Measurements from ENCODE around the gene F13A1.

The F13A1 gene

DNA sequence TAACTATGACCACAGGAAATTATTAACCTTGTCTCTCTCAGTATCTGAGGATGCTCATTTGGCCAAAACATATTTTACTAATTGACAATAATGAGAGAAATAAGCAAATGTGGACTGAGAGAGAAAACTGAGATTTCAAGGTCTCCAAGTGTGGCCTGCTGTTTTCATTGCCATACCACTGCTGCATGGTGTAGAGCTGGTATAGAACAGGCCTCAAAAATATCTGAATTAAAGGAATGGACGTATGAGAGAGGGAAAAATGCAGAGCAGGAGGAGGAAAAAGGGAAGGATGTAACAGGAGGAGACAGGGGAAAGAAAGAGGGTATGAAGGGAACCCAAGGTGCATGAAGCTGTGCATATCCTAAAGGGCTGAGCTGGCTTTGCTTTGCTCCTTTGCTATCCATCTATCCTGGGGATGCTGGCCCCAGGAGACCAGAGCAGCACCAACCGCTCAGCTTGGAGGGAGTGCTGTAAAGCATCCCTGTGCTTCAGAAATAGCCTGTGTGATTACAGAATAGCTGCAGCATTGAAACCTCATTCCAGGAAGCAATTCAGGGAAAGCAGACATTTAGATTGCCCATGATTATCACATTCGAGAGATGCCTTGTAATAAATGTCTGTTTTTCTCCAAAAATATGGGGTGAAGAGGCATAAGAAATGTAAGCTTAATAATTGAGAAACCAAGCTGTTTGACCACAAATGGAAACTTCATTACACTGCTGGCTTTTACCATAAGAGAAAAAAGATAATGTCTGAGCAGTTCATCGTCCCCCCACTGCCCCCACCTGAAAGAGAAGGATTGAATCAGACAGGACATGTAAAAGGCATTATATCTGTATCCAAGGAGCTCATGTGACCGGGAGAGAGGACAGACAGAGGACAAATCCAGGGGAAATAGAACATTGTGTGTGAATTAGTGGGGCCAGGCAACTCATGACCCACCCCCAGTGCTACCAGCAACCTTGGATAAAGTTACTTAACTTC is 80.6 kb downstream of the F13A1 start:
- no peak for DNase-seq

DNA sequence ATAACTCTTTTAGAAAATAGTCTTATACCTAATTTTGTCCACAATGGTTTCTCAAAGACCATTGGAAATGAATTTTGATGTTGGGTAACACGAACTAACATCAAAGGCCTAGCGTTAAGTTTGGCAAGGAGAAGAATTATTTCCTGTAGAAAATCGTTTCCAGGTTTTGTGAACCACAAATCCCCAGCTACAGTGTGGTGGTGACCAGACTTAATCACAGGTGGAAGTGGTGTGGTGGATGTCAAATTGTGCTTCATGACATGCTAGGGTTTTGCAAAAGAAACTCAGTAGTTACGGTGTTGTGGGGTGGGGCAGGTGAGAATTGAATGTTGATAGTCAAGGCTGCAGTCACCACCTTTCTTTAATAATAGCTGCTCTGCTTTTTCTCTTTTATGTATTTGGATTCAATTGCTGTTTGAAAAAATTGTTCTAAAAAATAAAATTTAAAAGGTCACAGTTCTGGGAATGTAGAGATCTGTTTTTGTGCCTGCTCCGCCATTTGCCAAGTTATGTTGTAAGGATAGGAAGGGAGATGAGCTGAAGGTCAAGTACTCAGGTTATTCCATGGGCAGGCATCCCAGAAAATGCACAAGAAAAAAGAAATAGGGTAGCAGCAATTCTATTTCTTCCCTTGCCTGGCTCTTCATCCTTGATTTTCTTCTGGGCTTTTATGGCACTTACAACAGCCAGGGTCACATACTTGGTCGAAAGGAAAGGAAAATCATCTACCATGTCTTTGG is 83.6 kb downstream of the F13A1 start:
- DNase-seq: no peak

DNA sequence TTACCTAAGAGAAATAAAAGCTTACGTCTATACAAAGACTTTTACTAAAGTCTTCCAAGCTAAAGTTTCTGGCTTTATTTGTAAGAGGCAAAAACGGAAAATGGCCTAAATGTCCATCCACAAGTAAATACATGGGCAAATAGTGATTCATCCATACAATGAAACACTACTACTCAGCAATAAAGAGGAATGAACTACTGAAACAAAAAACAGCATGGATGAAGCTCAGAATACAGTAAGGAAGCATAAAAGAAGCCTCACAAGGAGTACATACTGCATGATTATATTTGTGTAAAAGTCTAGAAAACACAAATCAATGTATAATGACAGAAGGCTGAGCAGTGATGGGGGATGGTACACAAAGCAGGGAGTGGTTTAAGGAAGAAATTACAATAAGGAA is 84.7 kb downstream of the F13A1 start:
- no peak for DNase-seq

DNA sequence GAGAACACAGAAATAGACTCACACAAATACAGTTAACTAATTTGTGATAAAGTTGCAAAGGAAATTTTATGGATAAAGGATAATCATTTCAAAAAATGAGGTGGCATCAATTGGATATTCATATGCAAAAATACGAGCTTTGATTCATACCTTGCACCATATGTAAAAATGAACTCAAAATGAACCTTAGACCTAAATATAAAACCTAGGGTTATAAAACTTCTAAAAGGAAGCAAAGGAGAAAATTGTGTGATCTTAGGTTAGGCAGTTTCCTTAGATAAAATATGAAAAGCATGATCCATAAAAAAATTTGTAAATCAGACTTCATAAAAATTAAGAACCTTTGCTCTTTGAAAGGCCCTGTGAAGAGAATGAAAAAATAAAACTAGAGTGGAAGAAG is 85.5 kb downstream of the F13A1 start:
- no peak for DNase-seq

DNA sequence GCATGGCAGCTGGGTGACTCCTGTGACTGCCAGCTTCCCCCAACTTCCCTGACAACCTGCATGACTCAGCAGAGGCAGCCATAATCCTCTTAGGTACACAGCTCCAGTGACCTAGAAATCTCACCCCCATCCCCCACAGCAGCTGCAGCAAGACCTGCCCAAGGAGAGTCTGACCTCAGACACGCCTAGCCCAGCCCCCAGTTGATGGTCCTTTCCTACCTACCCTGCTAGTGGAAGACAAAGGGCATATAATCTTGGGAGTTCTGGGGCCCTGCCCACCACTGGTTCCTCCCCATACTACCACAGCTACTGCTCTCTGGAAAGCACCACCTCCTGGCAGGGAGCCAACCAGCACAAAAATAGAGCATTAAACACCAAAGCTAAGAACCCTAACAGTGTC is 90.2 kb downstream of the F13A1 start:
- no peak for DNase-seq

DNA sequence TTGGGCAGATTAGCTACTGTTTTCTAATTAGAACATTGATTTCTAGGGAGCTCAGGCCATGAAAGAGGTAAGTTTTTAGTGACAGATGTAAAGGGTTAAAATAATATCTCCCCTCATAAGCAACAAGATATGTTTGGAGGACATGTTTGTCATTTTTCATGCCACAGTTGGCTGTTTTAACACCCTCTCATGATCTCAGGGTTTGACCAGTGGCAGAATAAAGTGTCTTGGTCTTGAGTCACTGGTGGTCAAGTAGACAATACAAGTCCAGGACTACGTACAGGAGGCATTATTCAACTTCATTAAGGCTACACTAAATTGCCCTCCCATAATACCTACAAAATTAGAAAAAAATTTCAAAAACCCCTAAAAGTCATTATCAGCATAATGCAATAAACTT is 92.6 kb downstream of the F13A1 start:
- DNase-seq: no peak

DNA sequence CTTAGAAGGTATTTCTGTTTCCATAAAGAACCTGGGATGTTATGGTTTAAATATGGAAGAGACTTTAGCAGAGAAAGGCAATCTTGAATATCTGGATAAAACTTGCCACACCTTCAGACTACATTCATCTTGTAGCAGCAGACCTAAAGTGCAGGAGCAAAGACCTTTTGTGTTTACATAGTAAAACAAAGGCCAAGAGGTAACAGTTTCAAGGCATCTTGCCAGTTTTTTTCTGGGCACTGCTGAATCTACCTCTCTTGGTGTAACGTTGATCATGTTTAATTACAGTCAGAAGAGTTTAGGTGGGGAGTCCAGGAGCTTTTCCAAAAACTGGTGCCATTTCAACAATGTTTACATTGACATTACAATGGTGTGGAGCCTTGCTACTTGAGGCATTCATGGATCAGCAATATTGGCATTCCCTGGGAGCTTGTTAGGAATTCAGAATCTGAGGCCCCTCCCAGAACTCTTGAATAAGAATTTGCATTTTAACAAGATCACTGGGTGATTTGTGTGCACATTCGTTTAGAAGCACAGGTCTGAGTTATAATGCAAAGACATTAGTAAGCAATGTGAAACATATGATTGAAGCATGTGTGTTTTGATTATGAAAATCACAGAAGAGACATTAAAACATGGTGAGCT is 94.5 kb downstream of the F13A1 start:
- DNase-seq: no peak

DNA sequence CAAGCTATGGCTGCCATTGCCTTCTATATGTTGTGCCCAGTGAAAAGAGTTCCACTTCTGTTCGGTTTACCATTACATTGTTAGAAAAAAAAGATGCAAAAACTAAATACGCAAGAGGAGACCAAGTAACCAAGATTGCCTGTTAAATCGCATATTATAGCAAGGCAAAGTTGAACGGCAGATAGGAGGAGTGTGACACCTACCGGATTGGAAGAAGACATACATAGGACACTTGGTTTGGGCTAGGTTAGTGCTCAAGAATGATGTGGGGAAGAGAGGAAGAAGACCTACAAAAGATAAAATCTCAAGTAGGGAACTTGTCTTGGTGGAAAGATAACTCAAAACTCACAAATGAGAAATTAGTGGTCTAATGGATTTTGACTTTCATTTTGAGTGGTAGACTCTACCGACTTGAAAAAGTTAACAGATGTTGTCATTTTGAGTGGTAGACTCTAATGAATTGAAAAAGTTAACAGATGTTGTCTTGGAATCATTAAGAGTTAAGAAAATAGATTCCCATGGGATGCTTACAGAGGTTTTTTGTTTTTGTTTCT is 95.5 kb downstream of the F13A1 start:
- DNase-seq: no peak

DNA sequence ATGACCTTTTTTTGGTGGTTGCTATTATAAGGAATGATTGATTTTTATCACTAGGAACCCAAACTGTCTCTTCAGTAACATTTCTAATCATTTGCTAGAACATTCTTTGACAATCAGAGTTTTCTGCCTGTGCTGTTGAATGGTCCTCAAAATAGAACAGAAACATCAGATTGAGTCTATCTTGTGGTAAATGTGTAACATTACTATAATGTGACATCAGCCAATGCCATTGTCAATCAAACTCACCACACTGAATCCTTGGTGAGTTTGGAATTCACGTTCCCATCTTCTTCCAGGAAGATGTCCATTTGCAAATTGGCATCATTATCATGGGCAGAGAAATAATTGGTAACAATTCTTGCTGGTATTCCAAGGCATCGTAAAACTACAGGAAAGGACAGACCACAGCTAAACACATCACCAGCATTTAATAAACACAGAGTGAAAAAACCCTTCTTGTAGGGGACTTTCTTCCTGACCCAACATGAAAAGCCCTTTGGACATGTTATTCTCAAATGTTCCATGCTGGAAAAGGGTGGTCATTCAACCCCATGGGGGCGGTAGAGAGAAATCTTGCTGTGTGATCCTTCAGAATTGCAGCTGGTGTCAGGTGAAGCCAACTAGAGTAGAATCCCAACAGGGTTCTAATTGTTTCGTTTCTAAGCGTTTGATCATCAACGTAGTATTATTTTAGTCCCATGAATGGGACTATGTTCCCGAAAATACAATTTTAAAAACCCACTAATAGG is 98.5 kb downstream of the F13A1 start:
- DNase-seq: peak; percentile 16

DNA sequence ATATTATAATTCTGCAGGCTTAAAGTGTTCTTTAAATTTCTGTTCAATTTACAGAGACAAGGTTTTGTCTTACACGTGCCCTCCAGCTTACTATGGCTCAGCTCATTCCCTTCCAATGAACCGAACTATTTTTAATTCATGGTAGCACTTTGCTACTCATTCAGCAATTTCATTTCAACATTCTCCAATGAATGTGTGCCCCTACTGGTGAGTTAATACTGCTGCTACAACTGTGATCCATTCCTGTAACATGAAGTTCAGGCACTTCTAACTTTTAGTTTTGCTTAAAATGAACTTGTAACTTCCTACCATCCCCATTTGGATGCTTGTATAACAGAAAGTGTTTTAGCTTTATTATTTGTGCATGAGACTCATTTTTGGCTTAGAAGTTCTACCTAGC is 99.7 kb downstream of the F13A1 start:
- DNase-seq: no peak

DNA sequence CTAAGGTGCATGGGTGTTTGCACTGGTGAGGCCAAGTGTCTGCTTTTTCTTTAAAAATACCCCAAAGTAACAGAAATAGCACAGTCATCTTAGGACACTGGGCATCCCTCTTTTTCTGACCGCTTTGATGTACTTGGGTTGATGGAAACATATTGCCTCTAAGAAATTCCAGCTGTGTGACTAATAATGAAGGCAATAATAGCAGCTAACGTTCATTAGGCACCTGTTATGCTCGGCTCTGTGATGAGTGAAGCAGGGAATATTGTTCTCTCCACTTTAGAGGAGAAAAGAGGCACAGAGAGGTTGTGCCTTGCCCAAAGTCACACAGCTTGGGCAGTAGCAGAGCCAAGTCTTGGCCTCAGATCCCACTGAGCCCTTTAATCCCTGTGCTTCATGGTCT is 100.7 kb downstream of the F13A1 start:
- no peak for DNase-seq

DNA sequence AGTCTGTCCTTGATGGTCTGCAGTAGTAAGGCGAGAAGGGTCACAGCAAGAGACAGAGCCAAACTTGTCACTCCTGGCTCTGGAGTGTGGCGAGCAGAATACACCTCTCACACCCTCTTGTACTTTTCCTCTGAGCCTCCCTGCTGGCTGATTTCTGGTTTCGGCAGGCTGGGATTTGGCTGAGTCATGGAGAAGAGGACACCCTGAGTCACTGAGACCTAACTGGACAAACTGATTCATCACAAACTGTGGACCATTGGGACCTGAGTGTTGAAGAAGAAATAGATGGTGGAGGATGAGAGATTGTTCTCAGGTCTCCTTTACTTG is 101.7 kb downstream of the F13A1 start:
- DNase-seq: peak; percentile 55

DNA sequence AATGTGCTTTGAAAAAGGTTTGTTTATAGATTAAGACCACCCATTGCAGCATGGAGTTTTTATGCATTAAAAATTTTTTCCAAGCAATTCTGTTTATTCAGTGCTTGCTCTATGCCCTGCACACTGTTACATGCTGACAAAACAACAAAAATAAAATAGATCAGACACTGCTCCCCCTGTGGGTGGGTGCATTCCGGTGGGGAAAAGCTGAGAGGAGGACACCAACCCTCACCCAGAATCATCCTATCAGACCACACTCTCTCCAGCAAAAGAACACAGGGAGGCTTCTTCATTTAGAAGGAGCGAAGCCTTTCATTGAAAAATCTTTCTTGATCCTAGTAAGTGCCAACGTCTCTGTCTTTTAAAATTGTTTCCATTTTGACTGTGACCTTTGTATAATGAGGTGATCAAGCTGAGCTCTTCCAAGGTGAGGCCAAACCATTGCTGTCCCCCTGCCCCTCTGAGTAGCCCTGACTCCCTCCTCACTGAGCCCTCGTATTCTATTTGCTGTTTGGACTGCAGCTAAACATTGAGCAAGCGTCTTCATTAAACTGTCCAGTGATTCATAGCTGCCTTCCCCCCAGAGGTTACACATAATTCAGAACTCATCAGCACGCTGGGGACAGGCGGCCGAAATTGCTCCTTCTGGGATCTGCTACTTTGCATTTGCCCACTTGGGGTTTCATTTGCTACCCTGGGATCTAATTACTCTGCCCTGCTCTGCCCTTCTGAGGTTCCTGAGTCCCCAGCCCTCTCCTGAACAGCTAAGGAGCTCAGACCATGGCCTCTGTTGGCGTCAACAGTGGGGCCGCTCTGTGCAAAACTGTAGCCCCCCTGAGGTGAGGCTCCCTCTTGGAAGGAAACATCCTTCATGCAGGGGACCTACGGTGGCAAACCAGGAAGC is 102.4 kb downstream of the F13A1 start:
- peak; percentile 28 for DNase-seq

DNA sequence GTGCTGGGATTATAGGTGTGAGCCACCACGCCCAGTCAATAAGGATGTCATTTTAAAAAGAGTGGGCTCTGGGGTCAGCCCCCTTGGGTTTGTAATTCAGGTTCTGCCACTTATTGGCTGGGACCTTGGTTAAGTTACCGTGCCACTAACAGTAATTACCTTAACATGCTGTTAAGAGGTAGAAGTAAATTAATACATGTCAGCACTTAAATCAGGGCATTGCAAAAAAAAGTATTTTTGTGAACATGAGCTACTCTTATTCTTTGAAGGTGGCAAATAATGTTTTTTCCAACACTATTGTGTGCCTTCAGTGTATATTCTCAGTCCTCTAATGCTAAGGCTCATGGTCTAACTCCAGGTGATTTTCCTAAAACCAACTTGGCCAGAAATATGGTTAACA is 109.5 kb downstream of the F13A1 start:
- no peak for DNase-seq

DNA sequence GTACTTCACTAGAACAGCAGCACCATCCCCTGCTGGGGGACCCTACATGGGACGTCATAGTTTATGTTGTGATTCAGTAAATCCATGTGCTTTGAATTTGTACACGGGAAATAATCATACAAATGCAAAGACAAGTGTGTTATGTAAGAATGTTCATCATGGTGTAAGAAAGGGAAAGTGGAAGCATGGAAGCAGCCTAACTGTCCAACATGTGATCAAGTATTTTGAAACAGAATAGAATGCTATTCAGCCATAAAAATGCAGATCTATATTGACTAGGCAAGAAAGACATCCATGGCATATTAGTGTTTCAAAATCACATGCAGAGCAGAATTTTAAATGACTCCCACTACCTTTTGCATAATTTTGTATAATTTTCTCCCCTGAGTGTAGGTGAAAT is 117.6 kb downstream of the F13A1 start:
- no peak for DNase-seq

DNA sequence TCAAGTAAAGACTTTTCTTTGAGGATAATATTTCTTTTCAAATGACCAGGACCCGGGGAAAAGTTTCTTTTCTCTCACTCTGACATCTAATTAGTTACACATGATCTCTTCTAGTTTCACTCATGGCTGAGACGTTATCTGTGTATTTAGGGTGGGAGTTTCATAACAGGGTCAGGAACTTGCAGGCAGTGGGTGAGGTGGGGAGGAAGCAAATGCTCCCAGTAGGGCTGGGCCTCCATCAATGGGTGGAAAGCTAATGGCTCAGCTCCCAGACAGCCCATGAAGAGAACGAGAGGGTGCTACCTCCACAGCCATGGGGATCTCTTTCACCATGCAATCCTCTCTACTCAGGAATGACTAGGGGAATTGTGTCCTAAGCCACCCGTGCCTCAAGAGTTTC is 119.3 kb downstream of the F13A1 start:
- no peak for DNase-seq

DNA sequence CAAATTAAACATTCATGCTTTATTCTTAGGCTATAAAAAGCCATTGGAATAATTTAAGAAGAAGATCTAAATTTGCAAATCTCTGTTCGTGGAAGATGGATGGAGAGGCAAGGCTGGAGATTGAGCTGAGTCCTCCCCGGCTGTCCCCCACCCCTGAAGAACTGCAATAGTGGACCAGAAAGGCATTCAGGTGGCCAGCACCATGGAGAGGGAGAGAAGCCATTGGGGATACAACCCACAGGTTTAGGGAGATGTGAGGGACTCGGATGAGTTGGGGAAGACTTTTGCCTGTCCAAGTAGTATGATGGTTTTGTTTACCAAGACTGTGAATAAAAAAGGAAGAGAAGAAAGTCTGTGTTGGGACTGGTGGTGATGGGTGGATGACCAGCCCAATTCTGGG is 120.8 kb downstream of the F13A1 start:
- DNase-seq: no peak

DNA sequence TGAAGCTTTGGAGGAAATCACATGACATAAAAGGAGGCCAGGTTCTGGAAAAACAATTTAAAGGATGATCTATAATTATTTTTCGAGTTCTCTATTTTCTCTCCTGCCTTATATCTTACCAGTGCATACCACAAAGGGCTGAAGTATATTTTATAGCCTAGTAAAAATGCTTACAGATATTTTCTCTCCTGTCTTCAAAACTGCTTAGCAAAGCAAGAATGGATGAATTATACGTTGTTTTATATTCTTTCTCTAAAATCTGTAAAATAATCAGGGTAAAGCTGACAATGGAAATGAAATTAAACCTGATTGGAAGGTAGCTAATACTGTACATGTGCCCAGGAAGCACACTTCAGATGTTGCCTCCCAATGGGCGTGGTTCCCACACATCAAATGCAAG is 123.7 kb downstream of the F13A1 start:
- no peak for DNase-seq

DNA sequence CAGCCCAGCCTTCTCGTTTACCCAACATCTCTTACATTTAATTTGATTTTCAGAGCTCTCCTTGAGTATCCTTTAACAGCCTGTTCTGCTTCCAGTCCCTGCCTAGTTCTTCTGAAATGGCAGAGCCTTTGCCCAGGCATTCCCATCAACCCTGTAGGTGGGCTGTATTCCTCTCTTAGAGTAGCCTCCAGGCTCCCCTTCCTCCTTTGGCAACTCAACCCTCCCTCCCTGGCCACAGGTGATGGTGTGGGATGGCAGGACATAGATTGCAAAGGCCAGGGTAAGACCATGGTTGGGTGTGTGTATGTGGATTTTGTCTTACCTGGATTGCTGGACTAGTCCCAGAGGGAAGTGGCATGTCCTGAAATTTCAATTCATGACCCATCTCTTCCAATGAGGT is 125.4 kb downstream of the F13A1 start:
- DNase-seq: no peak

DNA sequence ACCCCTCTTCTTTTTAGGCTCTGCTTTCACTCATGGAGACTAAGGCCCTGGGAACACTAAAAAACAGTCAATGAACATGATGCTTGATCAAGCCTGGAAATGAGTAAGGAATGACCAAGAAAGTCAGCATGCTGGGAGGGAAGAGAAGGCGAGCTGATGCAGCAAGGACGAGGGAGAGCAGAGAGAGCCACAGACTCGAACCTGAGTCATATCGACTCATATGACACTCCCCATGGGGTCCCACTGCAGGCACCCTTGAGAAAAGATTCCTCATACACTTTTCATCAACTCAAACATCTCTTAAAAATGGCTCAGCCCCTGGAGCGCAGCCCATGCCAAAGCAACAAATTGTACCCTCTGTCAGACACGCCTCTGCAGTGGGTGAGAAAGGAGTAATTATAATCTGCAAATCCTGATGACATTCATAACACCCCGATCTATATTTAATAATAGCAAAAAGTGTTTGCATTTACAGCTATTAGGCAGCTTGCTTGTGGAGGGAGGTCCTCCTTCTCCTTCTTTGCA is 127.2 kb downstream of the F13A1 start:
- DNase-seq: peak; percentile 55

DNA sequence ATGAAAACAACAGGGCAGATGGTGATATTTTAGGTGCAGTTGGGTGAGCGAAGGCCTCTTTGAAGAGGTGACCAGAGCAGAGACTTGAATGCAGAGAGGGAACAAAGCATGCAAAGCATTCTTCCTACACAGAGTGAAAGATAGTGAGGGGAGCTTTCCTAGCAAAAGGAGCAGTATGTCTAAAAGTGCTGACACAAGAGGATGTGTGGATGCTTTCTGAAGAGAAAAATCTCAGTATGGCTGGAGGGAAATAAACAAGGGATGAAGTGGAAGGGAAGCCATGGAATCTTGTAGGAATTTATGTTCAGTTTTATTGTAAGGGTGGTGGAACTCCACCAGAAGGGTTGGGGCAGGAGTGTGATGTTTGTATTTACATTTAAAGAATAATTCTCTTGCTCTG is 128.6 kb downstream of the F13A1 start:
- no peak for DNase-seq
